Pulmonary artery endothelial cell (primary cell): ENCODE data around the gene SYT8. TPM values are rescaled to one million over a fixed set of nuclear protein-coding genes. Genes with fewer than 3 reads are reported as not detected.
"Not testable (repeated sequence)": the region's sequence is repeated elsewhere in the genome, so short reads cannot be mapped to it uniquely, and the experiment has no call there.

Source experiments
- DNase-seq: peaks from one replicate; pipeline ENCODE4 v3.0.0-alpha.2; 2011; ENCODE audit warnings: low read depth, low spot score
- total RNA-seq: library from RNA; depleted of rRNA; stranded (reverse); fragments of >200 nt; gene quantifications from 2 replicates; pipeline ENCODE4 v1.2.3, GENCODE V29; 2014

The SYT8 gene
- total RNA-seq, 1 donor from 2014 or later = not detected

DNA sequence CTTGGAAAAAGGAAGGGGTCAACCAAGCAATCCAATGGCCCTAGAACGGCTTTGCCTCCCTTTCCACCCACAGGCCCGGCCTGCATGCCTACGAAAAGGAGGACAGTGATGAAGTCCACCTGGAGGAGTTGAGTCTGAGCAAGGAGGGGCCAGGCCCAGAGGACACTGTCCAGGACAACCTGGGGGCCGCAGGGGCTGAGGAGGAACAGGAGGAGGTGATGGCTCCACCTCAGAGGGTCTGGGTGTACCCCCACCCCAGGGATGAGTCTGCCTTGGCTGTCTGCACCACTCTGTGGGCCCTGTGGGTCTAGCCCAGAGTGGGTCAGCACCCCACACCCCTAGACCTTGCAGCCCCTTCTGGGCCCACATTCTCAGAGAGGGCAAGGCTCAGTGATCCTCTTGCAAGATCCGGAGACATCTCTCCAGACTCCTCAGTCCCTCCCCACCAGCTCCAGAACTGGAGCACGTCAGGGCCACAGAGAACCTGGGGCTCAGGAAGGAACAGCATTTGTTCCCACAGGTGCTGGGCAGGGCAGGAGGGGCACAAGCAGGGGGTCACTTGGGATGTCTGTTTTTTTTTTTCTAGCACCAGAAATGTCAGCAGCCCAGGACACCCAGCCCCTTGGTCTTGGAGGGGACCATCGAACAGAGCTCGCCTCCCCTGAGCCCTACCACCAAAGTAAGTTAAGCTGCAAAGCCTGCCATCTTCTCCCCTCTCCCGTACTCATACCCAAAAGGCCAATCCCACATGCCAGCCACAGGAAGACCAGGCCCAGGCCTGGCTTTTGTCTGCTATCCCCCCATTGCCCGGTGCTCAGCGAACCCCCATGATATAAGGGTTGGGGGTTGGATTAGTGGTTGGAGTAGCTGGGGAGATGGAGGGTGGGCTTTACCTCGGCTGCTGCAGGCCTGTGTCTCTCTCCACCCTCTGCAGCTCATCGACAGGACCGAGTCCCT lies 48.8 kb downstream of the SYT8 start:
- no peak for DNase-seq

DNA sequence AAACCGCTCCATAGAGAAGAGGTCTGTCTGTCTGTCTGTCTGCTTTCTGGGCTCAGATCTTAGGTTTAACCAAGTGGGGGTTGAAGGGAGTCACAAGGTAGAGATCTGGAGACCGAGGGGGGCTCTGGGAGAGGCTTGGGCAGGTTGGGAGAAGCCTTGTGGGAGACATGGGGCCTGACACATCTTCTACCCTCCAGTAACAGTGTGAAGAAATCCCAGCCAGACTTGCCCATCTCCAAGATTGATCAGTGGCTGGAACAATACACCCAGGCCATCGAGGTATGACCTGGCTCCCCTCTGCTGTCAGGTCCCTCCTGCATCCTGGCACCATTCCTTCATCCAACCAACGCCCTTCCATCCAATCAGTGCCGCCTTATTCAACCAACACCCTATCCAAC lies 49.5 kb downstream of the SYT8 start:
- no peak for DNase-seq

- not testable (repeated sequence) for DNase-seq
These were observed 51.8 kb downstream of the SYT8 start for GRCh38 chr11:1886551-1886950.

Other genes with a start within 250 kb of the SYT8 start
- gene KRTAP5-1, start 249.7 kb upstream of the SYT8 start, total RNA-seq = not detected in 2 replicates
- not detected in 2 replicates for gene KRTAP5-2, start 236.7 kb upstream of the SYT8 start, total RNA-seq
- not detected in 2 replicates for gene KRTAP5-3, start 226.5 kb upstream of the SYT8 start, total RNA-seq
- gene KRTAP5-4, start 212.9 kb upstream of the SYT8 start, total RNA-seq = not detected in 2 replicates
- gene KRTAP5-5, start 205.2 kb upstream of the SYT8 start, total RNA-seq = not detected in 2 replicates
- gene KRTAP5-6, start 137.8 kb upstream of the SYT8 start, total RNA-seq = not detected in 2 replicates
- gene IFITM10, start 84.4 kb upstream of the SYT8 start, total RNA-seq = 0.04 and 0.13 TPM in 2 replicates
- gene CTSD, start 71.1 kb upstream of the SYT8 start, total RNA-seq = 73.0 and 80.3 TPM in 2 replicates
- gene TNNI2, start 4.0 kb downstream of the SYT8 start, total RNA-seq = not detected in 2 replicates
- gene LSP1, start 18.1 kb downstream of the SYT8 start, total RNA-seq = not detected in 2 replicates
- not detected in 2 replicates for gene PRR33, start 56.9 kb downstream of the SYT8 start, total RNA-seq
- not detected in 2 replicates for gene TNNT3, start 84.7 kb downstream of the SYT8 start, total RNA-seq
- 3.5 and 58.7 TPM in 2 replicates for gene MRPL23, start 112.3 kb downstream of the SYT8 start, total RNA-seq
- gene H19, start 162.9 kb downstream of the SYT8 start, total RNA-seq = 0.07 TPM in 1 of 2 replicates, not detected in the other